Measurements from ENCODE around the gene NKD2.
"Not testable (repeated sequence)": the region's sequence is repeated elsewhere in the genome, so short reads cannot be mapped to it uniquely, and the experiment has no call there.

Gene NKD2

DNA sequence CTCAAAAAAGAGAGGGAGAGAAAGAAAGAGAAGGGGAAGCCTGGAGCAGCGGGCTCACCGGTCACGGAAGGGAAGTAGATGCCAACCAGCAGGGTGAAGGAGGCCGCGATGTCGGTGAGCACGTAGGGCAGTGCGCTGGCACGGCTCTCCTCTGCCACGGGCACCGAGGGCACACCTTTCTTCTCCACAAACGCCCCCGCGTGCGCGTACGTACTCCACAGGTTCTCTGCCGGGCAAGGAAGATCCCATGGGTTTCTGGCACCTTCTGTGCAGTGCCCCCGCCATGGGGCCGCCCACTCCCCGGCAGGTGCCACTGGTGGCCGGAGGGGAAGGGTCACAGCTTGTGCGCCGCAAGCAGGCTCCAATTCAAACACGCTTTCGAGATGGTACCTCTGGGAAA lies 72.9 kb downstream of the NKD2 start:
- TF ChIP-seq, protein P1, sequence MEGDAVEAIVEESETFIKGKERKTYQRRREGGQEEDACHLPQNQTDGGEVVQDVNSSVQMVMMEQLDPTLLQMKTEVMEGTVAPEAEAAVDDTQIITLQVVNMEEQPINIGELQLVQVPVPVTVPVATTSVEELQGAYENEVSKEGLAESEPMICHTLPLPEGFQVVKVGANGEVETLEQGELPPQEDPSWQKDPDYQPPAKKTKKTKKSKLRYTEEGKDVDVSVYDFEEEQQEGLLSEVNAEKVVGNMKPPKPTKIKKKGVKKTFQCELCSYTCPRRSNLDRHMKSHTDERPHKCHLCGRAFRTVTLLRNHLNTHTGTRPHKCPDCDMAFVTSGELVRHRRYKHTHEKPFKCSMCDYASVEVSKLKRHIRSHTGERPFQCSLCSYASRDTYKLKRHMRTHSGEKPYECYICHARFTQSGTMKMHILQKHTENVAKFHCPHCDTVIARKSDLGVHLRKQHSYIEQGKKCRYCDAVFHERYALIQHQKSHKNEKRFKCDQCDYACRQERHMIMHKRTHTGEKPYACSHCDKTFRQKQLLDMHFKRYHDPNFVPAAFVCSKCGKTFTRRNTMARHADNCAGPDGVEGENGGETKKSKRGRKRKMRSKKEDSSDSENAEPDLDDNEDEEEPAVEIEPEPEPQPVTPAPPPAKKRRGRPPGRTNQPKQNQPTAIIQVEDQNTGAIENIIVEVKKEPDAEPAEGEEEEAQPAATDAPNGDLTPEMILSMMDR (IDR thresholded peaks at IDR 0.05) = no peak
- no peak overlapping the region for H3K9ac ChIP-seq

GRCh38 chr5:1083026-1083425 lies 74.4 kb downstream of the NKD2 start:
- H3K36me3 ChIP-seq (ENCODE audit: control insufficient read depth, insufficient read depth, low read length); H2AFZ ChIP-seq; H3K9me3 ChIP-seq (ENCODE audit: control insufficient read depth, low read length); H3K27me3 ChIP-seq (ENCODE audit: control insufficient read depth, insufficient read depth, low read length); H3K4me2 ChIP-seq (ENCODE audit: low read length); H3K79me2 ChIP-seq; H3K27ac ChIP-seq; H3K4me3 ChIP-seq (ENCODE audit: low read depth, low read length); H3K9ac ChIP-seq; H3K4me1 ChIP-seq: not testable (repeated sequence)

More for the DNA sequence above, 72.9 kb downstream of the NKD2 start:
- H3K36me3 ChIP-seq (ENCODE audit: control insufficient read depth, insufficient read depth, low read length) = no peaks in the 10 kb centered on the region
- H3K79me2 ChIP-seq = peaks cover 2% of the 10 kb centered on the region
- H3K27ac ChIP-seq = no peak overlapping the region
- H3K4me1 ChIP-seq = no peaks in the 10 kb centered on the region
- H3K4me2 ChIP-seq (ENCODE audit: low read length) = no peak overlapping the region
- no peaks in the 10 kb centered on the region for H3K27me3 ChIP-seq (ENCODE audit: control insufficient read depth, insufficient read depth, low read length)
- no peaks in the 10 kb centered on the region for H3K9me3 ChIP-seq (ENCODE audit: control insufficient read depth, low read length)
- no peak overlapping the region for H2AFZ ChIP-seq
- H3K4me3 ChIP-seq (ENCODE audit: low read depth, low read length) = no peak overlapping the region

DNA sequence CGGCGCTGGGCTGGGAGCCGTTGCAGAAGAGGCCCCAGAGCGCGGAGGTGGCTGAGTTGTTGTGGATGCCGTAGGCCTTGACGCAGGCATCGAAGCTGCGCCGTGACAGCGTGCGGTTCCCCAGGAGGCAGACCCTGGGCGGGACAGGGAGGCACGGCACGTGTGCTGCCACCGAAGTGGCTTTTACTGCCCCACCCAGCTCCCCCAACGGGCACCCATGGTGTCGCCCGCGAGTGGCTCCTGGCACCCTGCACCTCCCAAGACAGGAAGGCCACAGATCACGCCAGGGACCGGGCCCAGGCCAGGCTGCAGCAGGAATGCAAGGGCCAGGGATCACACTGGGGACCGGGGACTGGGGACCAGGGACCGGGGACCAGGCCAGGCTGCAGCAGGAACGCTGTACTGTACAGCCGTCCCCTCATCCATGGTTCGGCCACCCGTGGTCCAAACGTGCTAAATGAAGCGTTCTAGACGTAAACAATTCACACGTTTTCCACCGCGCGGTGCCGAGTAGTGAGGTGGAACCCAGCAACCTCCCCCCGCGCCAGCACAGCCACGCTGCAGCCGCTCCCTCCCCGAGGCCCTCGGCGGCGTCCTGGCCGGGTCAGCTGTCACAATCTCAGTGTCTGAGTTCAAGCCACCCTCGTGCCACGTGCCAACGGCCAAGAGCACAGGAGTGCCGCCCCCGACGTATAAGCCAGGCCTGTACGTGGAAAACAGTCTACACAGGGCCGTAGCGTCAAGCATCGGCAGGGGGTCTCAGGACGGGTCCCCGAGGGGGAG lies 75.4 kb downstream of the NKD2 start:
- Histone ChIP-seq H3K36me3 (ENCODE audit: control insufficient read depth, insufficient read depth, low read length) (no peaks in the 10 kb centered on the region), H3K4me1 (no peaks in the 10 kb centered on the region), H2AFZ (no peak overlapping the region), H3K9ac (no peak overlapping the region), H3K27me3 (ENCODE audit: control insufficient read depth, insufficient read depth, low read length) (no peaks in the 10 kb centered on the region), H3K4me2 (ENCODE audit: low read length) (no peak overlapping the region), H3K79me2 (peaks cover 2% of the 10 kb centered on the region), H3K4me3 (ENCODE audit: low read depth, low read length) (no peak overlapping the region), H3K27ac (no peak overlapping the region), H3K9me3 (ENCODE audit: control insufficient read depth, low read length) (no peaks in the 10 kb centered on the region)
- TF ChIP-seq, protein P1 (IDR thresholded peaks at IDR 0.05) = no peak

- Histone ChIP-seq H3K36me3 (ENCODE audit: control insufficient read depth, insufficient read depth, low read length) (no peaks in the 10 kb centered on the region), H3K4me3 (ENCODE audit: low read depth, low read length) (no peak overlapping the region), H2AFZ (no peak overlapping the region)
Measured at GRCh38 chr5:1085391-1085790, 76.8 kb downstream of the NKD2 start.

GRCh38 chr5:1086137-1086536 lies 77.5 kb downstream of the NKD2 start:
- Histone ChIP-seq H3K36me3 (ENCODE audit: control insufficient read depth, insufficient read depth, low read length) (no peaks in the 10 kb centered on the region), H3K9ac (no peak overlapping the region), H3K27ac (no peak overlapping the region)

More at GRCh38 chr5:1085391-1085790, 76.8 kb downstream of the NKD2 start:
- Histone ChIP-seq H3K4me1 (no peaks in the 10 kb centered on the region), H3K27ac (no peak overlapping the region), H3K9me3 (ENCODE audit: control insufficient read depth, low read length) (no peaks in the 10 kb centered on the region), H3K27me3 (ENCODE audit: control insufficient read depth, insufficient read depth, low read length) (no peaks in the 10 kb centered on the region), H3K79me2 (peaks cover 2% of the 10 kb centered on the region), H3K4me2 (ENCODE audit: low read length) (no peak overlapping the region), H3K9ac (no peak overlapping the region)
- TF ChIP-seq, protein P1 (IDR thresholded peaks at IDR 0.05) = no peak

More at GRCh38 chr5:1086137-1086536, 77.5 kb downstream of the NKD2 start:
- Histone ChIP-seq H3K27me3 (ENCODE audit: control insufficient read depth, insufficient read depth, low read length) (no peaks in the 10 kb centered on the region), H3K4me2 (ENCODE audit: low read length) (no peak overlapping the region), H3K79me2 (peaks cover 2% of the 10 kb centered on the region), H3K4me1 (no peaks in the 10 kb centered on the region), H2AFZ (no peak overlapping the region), H3K4me3 (ENCODE audit: low read depth, low read length) (no peak overlapping the region), H3K9me3 (ENCODE audit: control insufficient read depth, low read length) (no peaks in the 10 kb centered on the region)
- TF ChIP-seq, protein P1 (IDR thresholded peaks at IDR 0.05) = no peak

Data from parathyroid adenoma (tissue), 2 donors.